Activated CD4-positive, alpha-beta T cell treated with anti-CD3 and anti-CD28 coated beads, Interleukin-2, amount 10 ng/mL, durations not matched to agents 7 days and 5 days (primary cell): ENCODE data around the gene PFKL. TPM values are rescaled to one million over a fixed set of nuclear protein-coding genes. Genes with fewer than 3 reads are reported as not detected.

Source experiments
- CTCF ChIA-PET: fragments of 350-600 bp; sonication (Branson Sonifier 250); formaldehyde crosslinking; loops from one replicate; lab custom pipeline; 2021; ENCODE audit warnings: antibody characterized with exemption; lab: Charles Lee
- POLR2A ChIA-PET: fragments of 350-600 bp; sonication (Branson Sonifier 250); formaldehyde crosslinking; loops from one replicate; lab custom pipeline; 2021; ENCODE audit warnings: antibody characterized with exemption; lab: Charles Lee
- DNase-seq: peaks from one replicate; pipeline ENCODE4 v3.0.0-alpha.2; 2020
- H3K27ac Mint-ChIP-seq: one replicate; pipeline ENCODE4 v1.8.0; 2021; ENCODE audit warnings: mild to moderate bottlenecking, moderate library complexity, mixed read lengths
- H3K27me3 Mint-ChIP-seq: one replicate; pipeline ENCODE4 v1.8.0; 2021; ENCODE audit warnings: mixed read lengths
- H3K36me3 Mint-ChIP-seq: one replicate; pipeline ENCODE4 v1.8.0; 2021; ENCODE audit warnings: low read depth, mixed read lengths
- H3K4me1 Mint-ChIP-seq: one replicate; pipeline ENCODE4 v1.8.0; 2021; ENCODE audit warnings: mixed read lengths
- H3K4me3 Mint-ChIP-seq: one replicate; pipeline ENCODE4 v1.8.0; 2021; ENCODE audit warnings: mild to moderate bottlenecking, moderate library complexity, mixed read lengths
- H3K9me3 Mint-ChIP-seq: one replicate; pipeline ENCODE4 v1.8.0; 2021; ENCODE audit warnings: mixed read lengths
- total RNA-seq, 2 experiments: library from RNA; stranded (reverse); gene quantifications; one replicate each; pipeline ENCODE4 v1.2.3, GENCODE V29; 2021

The PFKL gene
- total RNA-seq, 2 experiments from 2014 or later, result 190 to 210 TPM

DNA sequence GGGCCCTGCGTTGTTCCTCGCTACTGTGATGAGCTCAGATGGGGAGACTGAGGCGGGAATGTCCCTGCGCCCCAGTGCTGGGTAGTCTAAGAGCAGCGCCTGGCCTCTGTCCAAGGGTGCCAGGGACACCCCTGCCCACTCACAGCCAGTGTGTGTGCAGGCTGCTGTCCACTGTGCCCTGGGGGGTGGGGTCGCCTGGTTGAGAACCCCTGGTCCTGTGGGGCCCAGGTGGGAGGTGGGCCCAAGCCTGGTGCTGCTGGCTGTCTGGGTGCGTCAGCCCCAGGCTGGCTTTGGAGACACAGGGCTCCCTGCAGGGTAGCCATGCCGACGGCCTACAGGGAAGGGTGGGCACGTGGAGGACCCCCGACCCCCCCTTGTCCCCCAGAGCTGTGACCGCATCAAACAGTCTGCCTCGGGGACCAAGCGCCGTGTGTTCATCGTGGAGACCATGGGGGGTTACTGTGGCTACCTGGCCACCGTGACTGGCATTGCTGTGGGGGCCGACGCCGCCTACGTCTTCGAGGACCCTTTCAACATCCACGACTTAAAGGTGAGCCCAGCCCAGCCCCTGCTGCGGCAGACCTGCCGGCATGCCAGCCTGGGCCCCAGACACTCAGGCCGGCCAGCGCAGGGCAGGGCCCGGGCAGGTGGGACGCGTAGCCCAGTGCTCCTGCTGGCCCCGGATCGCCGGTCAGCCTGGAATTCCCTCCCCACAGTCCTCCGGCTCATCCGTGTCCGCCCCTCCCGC, 24.4 kb downstream of the PFKL start:
- no peak for DNase-seq
- POLR2A ChIA-PET, result no interaction called here
- no peaks in the 10 kb centered on the region for H3K9me3 Mint-ChIP-seq
- no peaks in the 10 kb centered on the region for H3K36me3 Mint-ChIP-seq
- CTCF ChIA-PET, result no interaction called here
- H3K4me3 Mint-ChIP-seq, result no peak overlapping the region
- no peak overlapping the region for H3K27ac Mint-ChIP-seq
- H3K27me3 Mint-ChIP-seq, result no peaks in the 10 kb centered on the region
- no peaks in the 10 kb centered on the region for H3K4me1 Mint-ChIP-seq

DNA sequence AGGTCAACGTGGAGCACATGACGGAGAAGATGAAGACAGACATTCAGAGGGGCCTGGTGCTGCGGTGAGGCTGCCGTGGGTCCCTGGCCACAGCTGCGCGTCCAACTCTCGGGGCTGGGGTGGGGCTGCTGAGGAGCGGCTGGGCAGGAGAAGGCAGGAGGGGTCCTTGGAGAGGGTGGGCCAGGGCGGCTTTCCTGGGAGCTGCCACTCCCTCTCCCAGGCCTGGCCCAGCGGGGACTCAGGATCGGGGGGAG, 24.9 kb downstream of the PFKL start:
- H3K9me3 Mint-ChIP-seq, result no peaks in the 10 kb centered on the region
- no peak overlapping the region for H3K4me3 Mint-ChIP-seq
- no peaks in the 10 kb centered on the region for H3K4me1 Mint-ChIP-seq
- no peak for DNase-seq
- H3K27ac Mint-ChIP-seq, result no peak overlapping the region
- ChIA-PET POLR2A (no interaction called here), CTCF (no interaction called here)
- no peaks in the 10 kb centered on the region for H3K36me3 Mint-ChIP-seq
- no peaks in the 10 kb centered on the region for H3K27me3 Mint-ChIP-seq

DNA sequence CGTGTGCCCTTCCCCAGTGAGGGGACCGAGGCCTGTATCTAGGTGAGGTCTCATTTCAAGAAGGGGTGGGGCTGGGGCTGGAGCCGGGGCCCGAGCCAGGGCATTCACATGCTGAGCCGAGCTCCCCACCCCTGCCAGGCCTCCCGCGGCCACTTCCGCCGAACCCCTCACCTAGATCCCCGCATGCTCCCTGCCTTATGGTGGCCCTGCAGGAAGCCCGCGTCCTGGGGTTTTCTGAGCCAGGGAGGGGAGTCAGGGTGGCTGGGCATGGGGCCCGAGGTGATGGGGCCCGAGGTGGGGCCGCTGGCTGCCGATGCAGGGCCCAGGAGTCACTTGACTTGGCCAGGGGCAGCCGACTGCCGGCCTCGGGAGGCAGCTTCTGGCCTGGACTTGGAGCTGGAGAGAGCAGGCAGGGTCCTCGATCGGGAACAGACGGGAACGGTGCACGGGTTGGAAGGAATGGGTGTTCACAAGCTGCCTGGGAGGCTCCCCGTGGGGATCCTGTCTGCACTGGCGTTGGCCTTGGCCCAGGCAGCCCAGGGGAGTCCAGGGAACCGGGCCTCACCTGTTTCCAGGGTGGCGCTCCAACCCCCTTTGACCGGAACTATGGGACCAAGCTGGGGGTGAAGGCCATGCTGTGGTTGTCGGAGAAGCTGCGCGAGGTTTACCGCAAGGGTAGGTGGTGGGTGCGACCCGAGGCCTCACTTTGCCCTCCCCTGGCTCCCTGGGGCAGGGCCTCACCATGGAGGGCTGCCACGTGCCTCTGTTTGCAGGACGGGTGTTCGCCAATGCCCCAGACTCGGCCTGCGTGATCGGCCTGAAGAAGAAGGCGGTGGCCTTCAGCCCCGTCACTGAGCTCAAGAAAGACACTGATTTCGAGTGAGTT, 25.8 kb downstream of the PFKL start:
- Mint-ChIP-seq H3K27ac (no peak overlapping the region), H3K9me3 (no peaks in the 10 kb centered on the region), H3K4me3 (no peak overlapping the region), H3K4me1 (no peaks in the 10 kb centered on the region), H3K27me3 (no peaks in the 10 kb centered on the region), H3K36me3 (no peaks in the 10 kb centered on the region)
- no peak for DNase-seq
- POLR2A ChIA-PET, result no interaction called here
- CTCF ChIA-PET, result no interaction called here

DNA sequence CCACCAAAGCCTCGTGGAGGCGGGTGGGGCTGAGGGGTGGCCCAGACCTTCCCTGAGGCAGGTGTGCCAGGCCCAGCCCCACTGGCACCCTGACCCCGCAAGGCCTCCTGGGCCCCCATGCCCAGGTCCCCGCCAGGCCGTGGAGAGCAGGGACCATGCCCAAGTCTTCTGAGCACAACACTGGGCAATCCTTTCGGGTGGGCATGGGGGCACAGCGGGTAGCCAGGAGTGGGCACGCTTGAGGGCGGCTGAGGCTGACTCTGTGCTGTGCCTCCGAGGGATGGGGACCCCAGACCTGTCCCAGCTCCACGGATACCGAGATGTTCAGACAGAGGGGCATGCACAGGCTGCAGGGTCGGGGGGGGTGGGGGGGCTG, 26.4 kb downstream of the PFKL start:
- H3K4me1 Mint-ChIP-seq, result no peaks in the 10 kb centered on the region
- CTCF ChIA-PET, result no interaction called here
- no peaks in the 10 kb centered on the region for H3K36me3 Mint-ChIP-seq
- H3K4me3 Mint-ChIP-seq, result no peak overlapping the region
- no peaks in the 10 kb centered on the region for H3K9me3 Mint-ChIP-seq
- no peaks in the 10 kb centered on the region for H3K27me3 Mint-ChIP-seq
- POLR2A ChIA-PET, result no interaction called here
- DNase-seq, result no peak
- no peak overlapping the region for H3K27ac Mint-ChIP-seq

DNA sequence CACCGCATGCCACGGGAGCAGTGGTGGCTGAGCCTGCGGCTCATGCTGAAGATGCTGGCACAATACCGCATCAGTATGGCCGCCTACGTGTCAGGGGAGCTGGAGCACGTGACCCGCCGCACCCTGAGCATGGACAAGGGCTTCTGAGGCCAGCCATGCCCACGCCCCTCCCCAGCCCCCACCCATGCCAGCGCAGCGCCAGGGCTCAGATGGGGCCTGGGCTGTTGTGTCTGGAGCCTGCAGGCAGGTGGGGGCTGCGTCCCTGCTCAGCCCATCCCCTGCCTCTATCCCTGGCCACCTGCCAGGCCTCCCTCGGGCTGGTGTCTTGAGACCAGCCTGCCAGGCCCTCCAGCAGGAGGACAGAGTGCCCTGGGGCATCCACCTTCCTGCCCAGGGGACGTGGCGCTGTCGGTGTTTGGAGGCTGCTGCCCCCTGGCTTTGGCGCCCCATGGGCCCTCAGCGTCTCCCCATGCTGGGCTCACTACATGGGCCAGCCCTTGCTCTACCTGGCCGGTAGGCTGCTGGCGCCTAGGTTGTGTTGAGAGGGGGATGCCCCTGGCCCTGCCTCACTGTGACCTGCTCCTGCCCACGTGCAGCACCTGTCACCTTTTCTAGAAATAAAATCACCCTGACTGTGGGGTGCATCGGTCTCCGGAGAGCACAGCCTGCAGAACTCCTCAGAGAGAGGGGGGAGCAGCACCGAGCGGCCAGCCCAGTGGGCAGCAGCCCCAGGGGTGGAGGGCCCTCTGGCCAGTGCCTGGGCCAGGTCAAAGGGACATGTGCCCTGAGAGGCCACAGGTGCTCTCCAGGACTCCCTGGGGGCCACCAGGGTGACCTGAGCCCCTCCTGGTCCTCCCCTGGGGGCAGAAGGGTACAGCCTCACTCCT, 27.1 kb downstream of the PFKL start:
- CTCF ChIA-PET, result no interaction called here
- no peak for DNase-seq
- Mint-ChIP-seq H3K4me3 (no peak overlapping the region), H3K27me3 (no peaks in the 10 kb centered on the region), H3K4me1 (no peaks in the 10 kb centered on the region), H3K27ac (no peak overlapping the region), H3K9me3 (no peaks in the 10 kb centered on the region), H3K36me3 (no peaks in the 10 kb centered on the region)
- POLR2A ChIA-PET, result no interaction called here

DNA sequence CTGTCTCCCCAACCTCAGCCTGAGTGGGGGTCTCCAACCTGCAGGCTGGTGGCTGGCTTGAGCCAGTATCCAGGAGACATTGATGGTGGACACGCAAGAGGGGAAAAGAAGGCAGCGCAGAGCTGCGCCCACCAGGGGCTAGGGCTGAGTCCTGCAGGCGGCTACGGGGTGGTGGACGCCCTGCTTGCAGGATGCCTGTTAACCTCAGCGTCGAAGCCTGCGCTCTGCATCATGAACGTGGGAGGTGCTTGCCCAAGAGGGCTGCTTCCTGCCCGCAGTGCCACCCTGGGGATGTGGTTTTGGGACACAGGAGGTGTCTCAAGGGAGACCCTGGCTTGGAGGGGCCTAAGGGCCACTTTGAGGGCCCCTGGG, 27.7 kb downstream of the PFKL start:
- no peak overlapping the region for H3K4me3 Mint-ChIP-seq
- no peaks in the 10 kb centered on the region for H3K9me3 Mint-ChIP-seq
- no peaks in the 10 kb centered on the region for H3K36me3 Mint-ChIP-seq
- DNase-seq, result no peak
- ChIA-PET POLR2A (no interaction called here), CTCF (interaction anchor here (0.6 kb wide), 1 partner anchor 538 kb away, joined by 3 read pairs; the partner anchor contains the start of gene RRP1)
- H3K27ac Mint-ChIP-seq, result no peak overlapping the region
- H3K4me1 Mint-ChIP-seq, result no peaks in the 10 kb centered on the region
- H3K27me3 Mint-ChIP-seq, result no peaks in the 10 kb centered on the region

DNA sequence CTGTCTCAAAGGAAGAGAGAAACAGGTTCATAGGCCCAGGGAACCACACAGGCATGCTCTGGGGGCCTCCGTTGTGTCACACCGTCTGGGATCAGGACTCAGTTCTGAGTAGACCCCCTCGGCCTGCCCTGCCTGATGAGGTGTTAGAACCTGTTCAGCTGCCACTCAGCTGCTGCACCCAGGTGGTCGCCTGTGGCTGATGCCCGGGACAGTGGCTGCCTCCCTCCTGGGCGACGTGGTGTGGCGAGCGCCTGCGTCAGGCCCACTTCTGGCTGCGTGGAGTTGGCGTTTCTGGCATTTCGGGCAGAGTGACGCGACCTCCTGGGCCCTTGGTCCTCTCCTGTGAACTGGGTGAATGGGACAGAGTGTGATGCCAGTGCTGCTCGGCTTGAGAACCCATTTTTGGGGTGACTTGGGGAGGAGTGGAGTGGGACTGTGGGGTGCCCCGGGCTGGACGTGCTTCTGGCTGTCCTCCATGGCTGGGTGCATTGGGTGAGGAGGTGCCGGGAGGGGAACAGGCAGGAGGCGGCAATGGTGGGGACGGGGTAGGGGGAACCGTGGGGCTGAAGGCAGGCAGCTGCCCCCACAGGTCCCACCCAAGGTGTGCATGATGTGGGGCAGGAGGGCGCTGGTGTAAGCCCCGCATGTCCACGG, 28.5 kb downstream of the PFKL start:
- H3K4me1 Mint-ChIP-seq, result no peaks in the 10 kb centered on the region
- CTCF ChIA-PET, result interaction anchor here (0.6 kb wide), 1 partner anchor 539 kb away, joined by 3 read pairs; the partner anchor contains the start of gene RRP1
- H3K27ac Mint-ChIP-seq, result peak overlapping the region; percentile 13
- H3K36me3 Mint-ChIP-seq, result no peaks in the 10 kb centered on the region
- POLR2A ChIA-PET, result no interaction called here
- H3K4me3 Mint-ChIP-seq, result no peak overlapping the region
- H3K27me3 Mint-ChIP-seq, result no peaks in the 10 kb centered on the region
- H3K9me3 Mint-ChIP-seq, result no peaks in the 10 kb centered on the region
- no peak for DNase-seq

DNA sequence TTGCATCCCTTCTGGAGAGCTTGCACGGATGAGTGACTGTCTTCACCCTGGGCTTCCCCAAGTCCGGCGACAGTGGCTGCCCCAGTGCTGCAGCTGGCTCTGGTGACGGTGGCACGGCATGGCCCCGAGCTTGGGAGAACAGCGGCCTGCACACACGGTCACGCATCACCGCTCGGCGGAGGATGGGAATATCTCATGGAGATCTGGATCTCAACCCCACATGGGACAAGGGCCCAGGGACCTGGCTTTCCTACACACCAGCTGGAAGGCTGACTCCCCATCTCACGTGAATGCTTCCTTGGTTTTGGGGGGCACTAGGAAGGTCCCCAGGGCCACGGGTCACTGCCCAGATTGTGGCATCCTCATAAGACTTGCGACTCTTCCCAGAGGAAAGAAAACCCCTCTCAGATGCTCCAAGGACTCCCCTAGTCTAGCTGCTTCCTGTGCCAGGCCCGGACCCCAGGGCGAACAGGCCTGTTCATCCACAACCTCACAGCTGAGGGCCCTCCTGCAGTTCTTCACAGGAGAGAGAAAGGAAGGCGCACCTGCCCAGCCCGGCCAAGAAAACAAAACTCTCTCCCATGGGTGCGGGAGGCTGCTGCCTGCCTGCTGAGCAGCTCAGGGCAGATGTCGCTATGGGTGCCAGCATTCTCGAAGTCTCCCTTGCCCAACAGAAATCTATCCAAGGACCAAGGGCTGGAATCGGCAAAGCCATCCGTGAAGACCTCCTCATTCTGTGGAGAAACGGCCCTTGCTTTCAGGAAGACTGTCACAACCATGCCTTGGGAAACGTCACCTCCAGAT, 29.4 kb downstream of the PFKL start:
- no peaks in the 10 kb centered on the region for H3K36me3 Mint-ChIP-seq
- no peak for DNase-seq
- H3K4me1 Mint-ChIP-seq, result no peaks in the 10 kb centered on the region
- no peaks in the 10 kb centered on the region for H3K9me3 Mint-ChIP-seq
- H3K27me3 Mint-ChIP-seq, result no peaks in the 10 kb centered on the region
- H3K27ac Mint-ChIP-seq, result peak overlapping the region; percentile 60
- H3K4me3 Mint-ChIP-seq, result no peak overlapping the region
- POLR2A ChIA-PET, result no interaction called here
- CTCF ChIA-PET, result no interaction called here

DNA sequence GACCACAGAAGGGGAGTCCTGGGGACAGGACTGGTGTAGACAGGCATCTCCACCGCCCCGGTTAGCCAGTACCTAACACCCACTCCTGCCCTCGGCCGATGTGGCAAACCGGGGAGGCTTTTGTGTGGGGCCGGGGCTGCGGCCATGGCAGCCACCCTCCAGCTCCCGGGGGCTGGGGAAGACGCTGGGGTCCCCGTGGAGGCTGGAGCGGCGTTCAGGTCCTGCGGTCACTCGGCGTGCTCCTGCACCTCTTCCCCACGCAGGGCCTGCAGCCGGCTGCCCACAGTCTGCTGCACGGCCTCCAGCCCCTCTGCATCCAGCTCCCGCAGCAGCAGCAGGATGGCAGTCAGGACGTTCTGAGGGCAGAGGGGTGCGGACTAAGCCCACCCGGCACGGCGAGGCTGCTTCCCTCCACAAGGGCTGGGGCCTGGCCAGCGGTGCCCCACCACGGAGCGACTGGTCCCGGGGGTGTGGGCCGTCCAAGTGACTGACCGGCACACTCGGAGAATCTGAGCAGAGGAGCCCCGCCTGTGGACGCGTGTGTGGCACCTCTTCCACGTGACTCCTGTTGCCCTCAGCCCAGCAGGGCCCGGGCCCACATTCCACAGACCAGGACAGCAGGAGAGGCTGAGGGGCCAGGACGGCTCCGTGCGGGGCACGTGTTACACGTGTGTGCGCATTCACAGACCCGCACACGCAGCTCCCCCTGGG, 30.3 kb downstream of the PFKL start:
- DNase-seq, result no peak
- no peaks in the 10 kb centered on the region for H3K4me1 Mint-ChIP-seq
- H3K4me3 Mint-ChIP-seq, result no peak overlapping the region
- POLR2A ChIA-PET, result no interaction called here
- no peaks in the 10 kb centered on the region for H3K9me3 Mint-ChIP-seq
- H3K36me3 Mint-ChIP-seq, result no peaks in the 10 kb centered on the region
- CTCF ChIA-PET, result no interaction called here
- H3K27ac Mint-ChIP-seq, result no peak overlapping the region
- no peaks in the 10 kb centered on the region for H3K27me3 Mint-ChIP-seq

DNA sequence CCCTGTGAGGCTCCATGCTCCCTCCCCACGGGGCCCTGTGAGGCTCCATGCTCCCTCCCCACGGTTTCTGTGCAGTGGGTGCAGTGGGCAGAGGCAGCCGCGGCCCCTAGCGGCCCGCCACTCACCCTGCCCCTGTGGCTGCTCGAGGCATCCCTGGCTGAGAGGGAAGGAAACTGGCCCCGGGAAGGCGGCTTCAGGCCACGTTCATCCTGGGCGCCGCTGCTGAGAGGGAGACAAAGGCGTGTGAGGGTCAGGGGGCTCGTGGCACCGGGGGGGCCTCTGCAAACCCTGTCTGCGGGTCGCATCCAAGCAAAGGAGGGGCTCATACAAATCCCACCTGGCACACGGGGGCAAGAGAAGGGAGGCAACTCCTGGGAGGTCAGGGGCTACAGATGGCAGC, 30.8 kb downstream of the PFKL start:
- POLR2A ChIA-PET, result no interaction called here
- Mint-ChIP-seq H3K9me3 (no peaks in the 10 kb centered on the region), H3K36me3 (no peaks in the 10 kb centered on the region), H3K27me3 (no peaks in the 10 kb centered on the region), H3K4me3 (no peak overlapping the region), H3K27ac (no peak overlapping the region), H3K4me1 (no peaks in the 10 kb centered on the region)
- CTCF ChIA-PET, result interaction anchor here (1.2 kb wide), 1 partner anchor 12 kb away, joined by 3 read pairs; no protein-coding TSS in a partner anchor
- DNase-seq, result no peak

DNA sequence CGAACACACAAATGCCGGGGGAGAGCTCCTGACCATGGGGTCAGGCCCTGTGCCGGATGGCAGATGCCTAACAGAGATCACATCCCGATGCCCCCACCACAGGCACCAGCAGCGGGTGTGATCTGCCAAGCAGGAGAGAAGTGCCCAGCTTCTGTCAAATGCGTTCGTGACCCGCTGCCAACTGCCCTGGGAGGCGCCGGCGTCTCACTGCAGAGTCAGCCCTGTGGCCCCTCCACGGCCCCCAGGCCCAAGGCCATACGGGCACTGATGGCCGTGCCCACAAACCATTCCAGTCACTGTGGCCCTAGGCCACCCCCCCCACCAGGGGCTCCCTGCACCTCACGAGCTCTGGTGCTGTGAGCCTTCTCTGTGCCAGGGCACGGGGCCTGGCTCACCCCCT, 31.4 kb downstream of the PFKL start:
- POLR2A ChIA-PET, result no interaction called here
- no peak overlapping the region for H3K27ac Mint-ChIP-seq
- H3K4me3 Mint-ChIP-seq, result no peak overlapping the region
- H3K4me1 Mint-ChIP-seq, result no peaks in the 10 kb centered on the region
- DNase-seq, result no peak
- no peaks in the 10 kb centered on the region for H3K36me3 Mint-ChIP-seq
- CTCF ChIA-PET, result interaction anchor here (1.0 to 1.2 kb wide), 2 partner anchors 12 to 16 kb away, joined by 3 read pairs; no protein-coding TSS in a partner anchor
- no peaks in the 10 kb centered on the region for H3K27me3 Mint-ChIP-seq
- no peaks in the 10 kb centered on the region for H3K9me3 Mint-ChIP-seq
